ENCODE results near the gene MAP3K19. TPM values are rescaled to one million over a fixed set of nuclear protein-coding genes. Genes with fewer than 3 reads are reported as not detected.

MAP3K19 gene, protein sequence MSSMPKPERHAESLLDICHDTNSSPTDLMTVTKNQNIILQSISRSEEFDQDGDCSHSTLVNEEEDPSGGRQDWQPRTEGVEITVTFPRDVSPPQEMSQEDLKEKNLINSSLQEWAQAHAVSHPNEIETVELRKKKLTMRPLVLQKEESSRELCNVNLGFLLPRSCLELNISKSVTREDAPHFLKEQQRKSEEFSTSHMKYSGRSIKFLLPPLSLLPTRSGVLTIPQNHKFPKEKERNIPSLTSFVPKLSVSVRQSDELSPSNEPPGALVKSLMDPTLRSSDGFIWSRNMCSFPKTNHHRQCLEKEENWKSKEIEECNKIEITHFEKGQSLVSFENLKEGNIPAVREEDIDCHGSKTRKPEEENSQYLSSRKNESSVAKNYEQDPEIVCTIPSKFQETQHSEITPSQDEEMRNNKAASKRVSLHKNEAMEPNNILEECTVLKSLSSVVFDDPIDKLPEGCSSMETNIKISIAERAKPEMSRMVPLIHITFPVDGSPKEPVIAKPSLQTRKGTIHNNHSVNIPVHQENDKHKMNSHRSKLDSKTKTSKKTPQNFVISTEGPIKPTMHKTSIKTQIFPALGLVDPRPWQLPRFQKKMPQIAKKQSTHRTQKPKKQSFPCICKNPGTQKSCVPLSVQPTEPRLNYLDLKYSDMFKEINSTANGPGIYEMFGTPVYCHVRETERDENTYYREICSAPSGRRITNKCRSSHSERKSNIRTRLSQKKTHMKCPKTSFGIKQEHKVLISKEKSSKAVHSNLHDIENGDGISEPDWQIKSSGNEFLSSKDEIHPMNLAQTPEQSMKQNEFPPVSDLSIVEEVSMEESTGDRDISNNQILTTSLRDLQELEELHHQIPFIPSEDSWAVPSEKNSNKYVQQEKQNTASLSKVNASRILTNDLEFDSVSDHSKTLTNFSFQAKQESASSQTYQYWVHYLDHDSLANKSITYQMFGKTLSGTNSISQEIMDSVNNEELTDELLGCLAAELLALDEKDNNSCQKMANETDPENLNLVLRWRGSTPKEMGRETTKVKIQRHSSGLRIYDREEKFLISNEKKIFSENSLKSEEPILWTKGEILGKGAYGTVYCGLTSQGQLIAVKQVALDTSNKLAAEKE (N-terminal part only)
- total RNA-seq (ENCODE audit: unreplicated experiment): not detected
- long read RNA-seq: 0 reads

DNA sequence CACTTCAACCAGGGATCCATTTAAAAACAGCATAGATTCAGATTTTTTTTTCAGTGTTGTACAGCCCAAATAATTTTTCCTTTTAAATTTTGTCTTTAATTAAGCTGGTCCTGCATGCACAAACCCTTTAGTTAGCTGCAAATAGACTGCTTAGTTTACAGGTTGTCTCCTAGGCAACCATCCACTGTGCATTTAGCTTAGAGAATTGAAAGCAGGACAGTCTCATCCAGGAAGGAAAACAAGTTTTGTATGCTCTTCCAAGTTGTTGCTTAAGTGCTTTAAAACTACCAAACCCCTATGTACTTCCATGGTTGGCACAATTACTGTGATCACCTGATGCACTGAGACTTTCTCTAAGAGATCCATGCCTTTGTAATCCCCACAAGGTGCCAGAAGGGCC is at the start of gene MAP3K19:
MAP3K19 (minus strand) TSS at position 148 of the 400 bp plus-strand sequence. CDS start 22,800 bp downstream, outside the sequence.
- peaks cover 8% of the 10 kb centered on the region for H3K27me3 Mint-ChIP-seq (ENCODE audit: unreplicated experiment)
- H3K4me3 Mint-ChIP-seq (ENCODE audit: unreplicated experiment): no peak within 1 kb of the TSS
- H3K9me3 Mint-ChIP-seq (ENCODE audit: unreplicated experiment): no peaks in the 10 kb centered on the region
- no peak for DNase-seq (ENCODE audit: low spot score)
- no peak within 1 kb of the TSS for H3K27ac Mint-ChIP-seq (ENCODE audit: unreplicated experiment)
- peaks cover 21% of the 10 kb centered on the region for H3K4me1 Mint-ChIP-seq (ENCODE audit: unreplicated experiment)
- TF ChIP-seq, protein P1, sequence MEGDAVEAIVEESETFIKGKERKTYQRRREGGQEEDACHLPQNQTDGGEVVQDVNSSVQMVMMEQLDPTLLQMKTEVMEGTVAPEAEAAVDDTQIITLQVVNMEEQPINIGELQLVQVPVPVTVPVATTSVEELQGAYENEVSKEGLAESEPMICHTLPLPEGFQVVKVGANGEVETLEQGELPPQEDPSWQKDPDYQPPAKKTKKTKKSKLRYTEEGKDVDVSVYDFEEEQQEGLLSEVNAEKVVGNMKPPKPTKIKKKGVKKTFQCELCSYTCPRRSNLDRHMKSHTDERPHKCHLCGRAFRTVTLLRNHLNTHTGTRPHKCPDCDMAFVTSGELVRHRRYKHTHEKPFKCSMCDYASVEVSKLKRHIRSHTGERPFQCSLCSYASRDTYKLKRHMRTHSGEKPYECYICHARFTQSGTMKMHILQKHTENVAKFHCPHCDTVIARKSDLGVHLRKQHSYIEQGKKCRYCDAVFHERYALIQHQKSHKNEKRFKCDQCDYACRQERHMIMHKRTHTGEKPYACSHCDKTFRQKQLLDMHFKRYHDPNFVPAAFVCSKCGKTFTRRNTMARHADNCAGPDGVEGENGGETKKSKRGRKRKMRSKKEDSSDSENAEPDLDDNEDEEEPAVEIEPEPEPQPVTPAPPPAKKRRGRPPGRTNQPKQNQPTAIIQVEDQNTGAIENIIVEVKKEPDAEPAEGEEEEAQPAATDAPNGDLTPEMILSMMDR (IDR thresholded peaks at IDR 0.05; ENCODE audit: unreplicated experiment): no peak
- H3K36me3 Mint-ChIP-seq (ENCODE audit: low read depth, unreplicated experiment): no peaks in the 10 kb centered on the region

DNA sequence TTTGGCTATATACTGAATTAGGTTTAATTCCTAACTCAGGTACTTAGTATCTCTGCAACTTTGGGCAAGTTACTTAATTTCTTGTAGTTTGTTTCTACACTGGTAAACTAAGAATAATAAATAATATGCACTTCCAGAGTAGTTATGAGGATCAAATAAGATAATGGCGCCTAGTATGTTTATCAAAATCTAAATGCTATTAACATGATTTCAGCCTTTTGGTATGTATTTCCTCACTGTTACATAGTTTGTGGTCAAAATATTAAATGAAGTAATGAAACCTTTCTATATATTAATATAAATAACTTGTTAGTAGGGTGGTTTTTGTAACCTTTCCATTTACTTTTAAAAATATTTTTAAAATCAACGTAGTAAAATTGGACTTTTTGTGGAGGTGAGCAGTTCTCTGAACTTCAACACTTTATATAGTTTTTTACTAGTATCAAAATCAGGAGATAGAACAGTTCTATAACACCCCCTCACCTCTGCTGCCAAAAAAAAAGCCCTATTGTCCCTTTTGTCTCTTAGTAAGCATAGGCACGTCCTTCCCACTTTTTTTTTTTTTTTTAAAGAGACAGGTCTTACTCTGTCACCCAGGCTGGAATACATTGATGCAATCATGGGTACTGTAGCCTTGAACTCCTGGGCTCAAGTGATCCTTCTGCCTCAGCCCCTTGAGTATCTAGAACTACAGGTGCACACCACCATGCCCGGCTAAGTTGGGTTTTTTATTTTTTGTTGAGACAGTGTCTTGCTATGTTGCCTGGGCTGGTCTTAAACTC is 49.6 kb upstream of the MAP3K19 start:
- no peak for DNase-seq (ENCODE audit: low spot score)
- H3K36me3 Mint-ChIP-seq (ENCODE audit: low read depth, unreplicated experiment): peaks cover 6% of the 10 kb centered on the region
- TF ChIP-seq, protein P1 (IDR thresholded peaks at IDR 0.05; ENCODE audit: unreplicated experiment): no peak
- H3K27me3 Mint-ChIP-seq (ENCODE audit: unreplicated experiment): no peaks in the 10 kb centered on the region
- no peak overlapping the region for H3K4me3 Mint-ChIP-seq (ENCODE audit: unreplicated experiment)
- no peak overlapping the region for H3K27ac Mint-ChIP-seq (ENCODE audit: unreplicated experiment)
- H3K4me1 Mint-ChIP-seq (ENCODE audit: unreplicated experiment): peaks cover 2% of the 10 kb centered on the region
- H3K9me3 Mint-ChIP-seq (ENCODE audit: unreplicated experiment): no peaks in the 10 kb centered on the region

DNA sequence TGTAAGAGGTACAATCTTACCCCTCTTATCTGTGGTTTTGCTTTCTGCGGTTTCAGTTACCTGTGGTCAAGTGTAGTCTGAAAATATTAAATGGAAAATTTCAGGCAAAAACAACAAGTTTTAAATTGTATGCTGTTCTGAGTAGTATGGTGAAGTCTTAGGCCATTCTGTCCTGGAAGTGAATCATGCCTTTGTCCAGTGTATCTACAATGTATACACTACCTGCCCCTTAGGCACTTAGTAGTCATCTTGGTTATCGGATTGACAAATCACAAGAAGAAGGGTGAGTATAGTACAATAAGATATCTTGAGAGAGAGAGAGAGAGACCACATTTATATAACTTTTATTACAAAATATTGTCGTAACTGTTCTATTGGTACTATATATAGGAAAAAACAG is 48.3 kb upstream of the MAP3K19 start:
- no peak for DNase-seq (ENCODE audit: low spot score)
- no peaks in the 10 kb centered on the region for H3K27me3 Mint-ChIP-seq (ENCODE audit: unreplicated experiment)
- peaks cover 4% of the 10 kb centered on the region for H3K36me3 Mint-ChIP-seq (ENCODE audit: low read depth, unreplicated experiment)
- TF ChIP-seq, protein P1 (IDR thresholded peaks at IDR 0.05; ENCODE audit: unreplicated experiment): no peak
- no peak overlapping the region for H3K27ac Mint-ChIP-seq (ENCODE audit: unreplicated experiment)
- peaks cover 2% of the 10 kb centered on the region for H3K4me1 Mint-ChIP-seq (ENCODE audit: unreplicated experiment)
- H3K4me3 Mint-ChIP-seq (ENCODE audit: unreplicated experiment): no peak overlapping the region
- H3K9me3 Mint-ChIP-seq (ENCODE audit: unreplicated experiment): no peaks in the 10 kb centered on the region

DNA sequence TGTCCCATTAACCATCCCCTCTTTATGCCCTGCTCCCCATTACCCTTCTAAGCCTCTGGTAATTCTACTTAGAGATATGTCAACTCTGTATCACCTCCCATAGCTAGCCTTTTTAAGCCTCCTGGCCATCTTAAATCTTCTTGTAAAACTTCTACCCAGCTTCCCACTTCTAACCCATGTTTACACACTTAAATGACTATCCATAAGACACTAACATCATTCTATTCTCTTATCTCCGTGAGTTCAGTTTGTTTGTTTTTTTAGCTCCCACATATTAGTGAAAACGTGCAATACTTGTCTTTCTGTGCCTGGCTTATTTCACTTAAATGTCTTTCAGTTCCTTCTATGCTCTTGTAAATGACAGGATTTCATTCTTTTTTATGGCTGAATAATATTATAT is 47.3 kb upstream of the MAP3K19 start:
- H3K4me1 Mint-ChIP-seq (ENCODE audit: unreplicated experiment): peaks cover 2% of the 10 kb centered on the region
- peaks cover 6% of the 10 kb centered on the region for H3K36me3 Mint-ChIP-seq (ENCODE audit: low read depth, unreplicated experiment)
- DNase-seq (ENCODE audit: low spot score): no peak
- TF ChIP-seq, protein P1 (IDR thresholded peaks at IDR 0.05; ENCODE audit: unreplicated experiment): no peak
- H3K27ac Mint-ChIP-seq (ENCODE audit: unreplicated experiment): no peak overlapping the region
- H3K4me3 Mint-ChIP-seq (ENCODE audit: unreplicated experiment): no peak overlapping the region
- no peaks in the 10 kb centered on the region for H3K9me3 Mint-ChIP-seq (ENCODE audit: unreplicated experiment)
- no peaks in the 10 kb centered on the region for H3K27me3 Mint-ChIP-seq (ENCODE audit: unreplicated experiment)

Data from endothelial cell (in vitro differentiated cells).